Measurements from ENCODE around the gene PLCB4. TPM values are rescaled to one million over a fixed set of nuclear protein-coding genes. Genes with fewer than 3 reads are reported as not detected.

The PLCB4 gene
- total RNA-seq, 1 experiment from 2014 or later: 14.9 TPM

- intact Hi-C loops (cut with micrococcal nuclease; ENCODE audit: unreplicated experiment): no loop called here
- peaks cover 17% of the 10 kb centered on the region for H3K4me1 ChIP-seq (replicated peaks; ENCODE audit: insufficient read depth)
- H2AFZ ChIP-seq: no peak overlapping the region
- no peaks in the 10 kb centered on the region for H3K36me3 ChIP-seq (ENCODE audit: low read depth)
- no peaks in the 10 kb centered on the region for H4K20me1 ChIP-seq (ENCODE audit: insufficient read depth)
- no peaks in the 10 kb centered on the region for H3K79me2 ChIP-seq (ENCODE audit: low read depth)
- H3K27me3 ChIP-seq (ENCODE audit: insufficient read depth, low read depth): no peaks in the 10 kb centered on the region
- no peak overlapping the region for H3K4me3 ChIP-seq
- no peak for DNase-seq
- H3K4me2 ChIP-seq: no peak overlapping the region
- peaks cover 7% of the 10 kb centered on the region; the same call in 1 of the 2 replicates for H3F3A ChIP-seq (ENCODE audit: insufficient read depth, low read depth)
- TF ChIP-seq, protein P1, sequence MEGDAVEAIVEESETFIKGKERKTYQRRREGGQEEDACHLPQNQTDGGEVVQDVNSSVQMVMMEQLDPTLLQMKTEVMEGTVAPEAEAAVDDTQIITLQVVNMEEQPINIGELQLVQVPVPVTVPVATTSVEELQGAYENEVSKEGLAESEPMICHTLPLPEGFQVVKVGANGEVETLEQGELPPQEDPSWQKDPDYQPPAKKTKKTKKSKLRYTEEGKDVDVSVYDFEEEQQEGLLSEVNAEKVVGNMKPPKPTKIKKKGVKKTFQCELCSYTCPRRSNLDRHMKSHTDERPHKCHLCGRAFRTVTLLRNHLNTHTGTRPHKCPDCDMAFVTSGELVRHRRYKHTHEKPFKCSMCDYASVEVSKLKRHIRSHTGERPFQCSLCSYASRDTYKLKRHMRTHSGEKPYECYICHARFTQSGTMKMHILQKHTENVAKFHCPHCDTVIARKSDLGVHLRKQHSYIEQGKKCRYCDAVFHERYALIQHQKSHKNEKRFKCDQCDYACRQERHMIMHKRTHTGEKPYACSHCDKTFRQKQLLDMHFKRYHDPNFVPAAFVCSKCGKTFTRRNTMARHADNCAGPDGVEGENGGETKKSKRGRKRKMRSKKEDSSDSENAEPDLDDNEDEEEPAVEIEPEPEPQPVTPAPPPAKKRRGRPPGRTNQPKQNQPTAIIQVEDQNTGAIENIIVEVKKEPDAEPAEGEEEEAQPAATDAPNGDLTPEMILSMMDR (conservative IDR thresholded peaks at IDR 0.05): no peak
- no peak for TF ChIP-seq EZH2 (IDR thresholded peaks at IDR 0.05; ENCODE audit: low read depth)
- no peaks in the 10 kb centered on the region for H3K9me3 ChIP-seq (ENCODE audit: insufficient read depth, low read depth)
- H3K9me2 ChIP-seq (ENCODE audit: insufficient read depth): no peaks in the 10 kb centered on the region
- CTCF ChIA-PET: no interaction called here
- no TSS peak for BruUV-seq (replicated peaks)
- no peak overlapping the region for H3K27ac ChIP-seq
- POLR2A ChIA-PET (ENCODE audit: unreplicated experiment): no interaction called here
Observed at GRCh38 chr20:9293145-9293544, 224.3 kb downstream of the PLCB4 start.

DNA sequence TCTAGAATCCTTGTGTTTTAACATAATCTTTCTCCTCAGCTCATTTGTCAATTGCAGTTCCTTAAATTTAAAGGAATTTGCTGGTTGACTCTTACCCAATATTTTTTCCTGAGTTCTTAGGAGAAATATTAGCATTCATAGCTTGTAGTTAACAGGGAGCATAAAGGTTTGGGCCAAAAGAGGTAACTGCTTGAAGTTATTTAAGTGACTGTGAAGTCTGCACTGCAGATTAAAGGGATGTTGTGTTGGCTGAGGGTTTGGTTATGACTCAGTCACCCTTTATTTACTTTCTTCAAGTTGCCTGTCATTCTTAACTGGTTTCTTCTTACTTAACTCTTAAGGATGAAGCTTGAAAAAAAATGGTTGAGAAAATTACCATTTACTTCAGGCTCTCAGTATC, 225.2 kb downstream of the PLCB4 start:
- DNase-seq: peak in 1 of 2 experiments; percentile 79
- ChIA-PET POLR2A (ENCODE audit: unreplicated experiment) (interaction anchor here (1.3 kb wide), 1 partner anchor 35 kb away, joined by 3 read pairs; no protein-coding TSS in a partner anchor), CTCF (interaction anchor here (0.6 kb wide), 3 partner anchors 225 to 316 kb away, joined by 3 to 7 read pairs (median 4); partner anchors contain the start of gene PLCB4)
- Histone ChIP-seq H3K4me1 (replicated peaks; ENCODE audit: insufficient read depth) (peaks cover 17% of the 10 kb centered on the region), H3F3A (ENCODE audit: insufficient read depth, low read depth) (peaks cover 7% of the 10 kb centered on the region; the same call in 1 of the 2 replicates), H3K4me2 (peak overlapping the region; percentile 17; the same call in 1 of the 2 replicates), H3K36me3 (ENCODE audit: low read depth) (no peaks in the 10 kb centered on the region), H3K27ac (no peak overlapping the region), H3K79me2 (ENCODE audit: low read depth) (no peaks in the 10 kb centered on the region), H3K9me3 (ENCODE audit: insufficient read depth, low read depth) (no peaks in the 10 kb centered on the region), H2AFZ (no peak overlapping the region), H3K4me3 (no peak overlapping the region), H4K20me1 (ENCODE audit: insufficient read depth) (no peaks in the 10 kb centered on the region), H3K9me2 (ENCODE audit: insufficient read depth) (no peaks in the 10 kb centered on the region), H3K27me3 (ENCODE audit: insufficient read depth, low read depth) (no peaks in the 10 kb centered on the region)
- BruUV-seq (replicated peaks): no TSS peak
- intact Hi-C loops (cut with micrococcal nuclease; ENCODE audit: unreplicated experiment): no loop called here
- TF ChIP-seq EZH2 (IDR thresholded peaks at IDR 0.05; ENCODE audit: low read depth): no peak
- TF ChIP-seq, protein P1 (conservative IDR thresholded peaks at IDR 0.05): no peak

DNA sequence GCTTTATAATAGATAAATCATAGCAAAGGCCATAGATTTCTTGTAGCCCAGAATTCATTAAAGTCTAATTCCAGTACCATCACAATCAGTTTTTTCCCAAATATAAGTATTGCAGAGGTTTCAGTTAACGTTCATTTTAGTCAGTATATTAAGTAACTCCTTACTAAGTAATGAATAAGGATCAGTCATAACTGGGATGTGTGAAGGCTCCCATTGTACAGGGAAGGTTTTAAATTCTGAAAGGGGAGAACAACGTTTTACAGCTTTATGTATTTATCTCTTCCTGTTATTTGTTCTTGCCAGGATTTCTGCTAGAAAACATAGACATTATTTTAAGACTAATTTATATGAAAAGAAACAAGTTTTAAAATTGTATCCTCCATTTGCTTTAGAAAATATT, 230.0 kb downstream of the PLCB4 start:
- Histone ChIP-seq H3K36me3 (ENCODE audit: low read depth) (no peaks in the 10 kb centered on the region), H3K79me2 (ENCODE audit: low read depth) (no peaks in the 10 kb centered on the region), H3K9me2 (ENCODE audit: insufficient read depth) (no peaks in the 10 kb centered on the region; the same call in 1 of the 2 replicates), H3K9me3 (ENCODE audit: insufficient read depth, low read depth) (no peaks in the 10 kb centered on the region), H3F3A (ENCODE audit: insufficient read depth, low read depth) (peaks cover 1% of the 10 kb centered on the region; the same call in 1 of the 2 replicates), H3K4me2 (no peak overlapping the region), H3K4me3 (no peak overlapping the region), H3K27me3 (ENCODE audit: insufficient read depth, low read depth) (no peaks in the 10 kb centered on the region), H4K20me1 (ENCODE audit: insufficient read depth) (no peaks in the 10 kb centered on the region), H3K27ac (no peak overlapping the region), H3K4me1 (replicated peaks; ENCODE audit: insufficient read depth) (peaks cover 16% of the 10 kb centered on the region), H2AFZ (no peak overlapping the region)
- DNase-seq: no peak
- CTCF ChIA-PET: no interaction called here
- no TSS peak for BruUV-seq (replicated peaks)
- POLR2A ChIA-PET (ENCODE audit: unreplicated experiment): no interaction called here
- no peak for TF ChIP-seq EZH2 (IDR thresholded peaks at IDR 0.05; ENCODE audit: low read depth)
- TF ChIP-seq, protein P1 (conservative IDR thresholded peaks at IDR 0.05): no peak
- intact Hi-C loops (cut with micrococcal nuclease; ENCODE audit: unreplicated experiment): no loop called here

Data from PC-9 (cell line).